ENCODE measurements around the gene TNP1. TPM values are rescaled to one million over a fixed set of nuclear protein-coding genes. Genes with fewer than 3 reads are reported as not detected.

The TNP1 gene
- total and polyA plus RNA-seq, 7 donors = not detected

- H3K27me3 ChIP-seq = no peaks in the 10 kb centered on the region
- no peak overlapping the region for H3K27ac ChIP-seq
- H3K4me3 ChIP-seq = no peak overlapping the region
- DNase-seq = no peak
- no peaks in the 10 kb centered on the region for H3K4me1 ChIP-seq
- H3K36me3 ChIP-seq = no peaks in the 10 kb centered on the region
- TF ChIP-seq EP300 (IDR thresholded peaks at IDR 0.05) (no peak), POLR2AphosphoS5 (IDR thresholded peaks at IDR 0.05) (no peak), POLR2A (IDR thresholded peaks at IDR 0.05) (no peak)
- TF ChIP-seq, protein P1, sequence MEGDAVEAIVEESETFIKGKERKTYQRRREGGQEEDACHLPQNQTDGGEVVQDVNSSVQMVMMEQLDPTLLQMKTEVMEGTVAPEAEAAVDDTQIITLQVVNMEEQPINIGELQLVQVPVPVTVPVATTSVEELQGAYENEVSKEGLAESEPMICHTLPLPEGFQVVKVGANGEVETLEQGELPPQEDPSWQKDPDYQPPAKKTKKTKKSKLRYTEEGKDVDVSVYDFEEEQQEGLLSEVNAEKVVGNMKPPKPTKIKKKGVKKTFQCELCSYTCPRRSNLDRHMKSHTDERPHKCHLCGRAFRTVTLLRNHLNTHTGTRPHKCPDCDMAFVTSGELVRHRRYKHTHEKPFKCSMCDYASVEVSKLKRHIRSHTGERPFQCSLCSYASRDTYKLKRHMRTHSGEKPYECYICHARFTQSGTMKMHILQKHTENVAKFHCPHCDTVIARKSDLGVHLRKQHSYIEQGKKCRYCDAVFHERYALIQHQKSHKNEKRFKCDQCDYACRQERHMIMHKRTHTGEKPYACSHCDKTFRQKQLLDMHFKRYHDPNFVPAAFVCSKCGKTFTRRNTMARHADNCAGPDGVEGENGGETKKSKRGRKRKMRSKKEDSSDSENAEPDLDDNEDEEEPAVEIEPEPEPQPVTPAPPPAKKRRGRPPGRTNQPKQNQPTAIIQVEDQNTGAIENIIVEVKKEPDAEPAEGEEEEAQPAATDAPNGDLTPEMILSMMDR (IDR thresholded peaks at IDR 0.05) = no peak
- 84 to 88% methylated on average over 3 of the region's 3 CpGs for WGBS, 2 donors
- intact Hi-C loops (cut with DNase I) = no loop called here
- H3K9me3 ChIP-seq = no peaks in the 10 kb centered on the region
Observed at GRCh38 chr2:216872624-216873023, 12.8 kb upstream of the TNP1 start.

GRCh38 chr2:216872040-216872439, 12.2 kb upstream of the TNP1 start:
- no peak overlapping the region for H3K27ac ChIP-seq
- H3K27me3 ChIP-seq = no peaks in the 10 kb centered on the region
- 82 to 88% methylated on average over 3 of the region's 3 CpGs for WGBS, 2 donors
- TF ChIP-seq POLR2A (IDR thresholded peaks at IDR 0.05) (no peak), EP300 (IDR thresholded peaks at IDR 0.05) (no peak), POLR2AphosphoS5 (IDR thresholded peaks at IDR 0.05) (no peak)
- TF ChIP-seq, protein P1 (IDR thresholded peaks at IDR 0.05) = no peak
- no peaks in the 10 kb centered on the region for H3K36me3 ChIP-seq
- H3K4me1 ChIP-seq = no peaks in the 10 kb centered on the region
- H3K9me3 ChIP-seq = no peaks in the 10 kb centered on the region
- no peak overlapping the region for H3K4me3 ChIP-seq
- DNase-seq = no peak
- intact Hi-C loops (cut with DNase I) = no loop called here

- 21 to 60% methylated on average over 4 of the region's 4 CpGs for WGBS, 2 donors
- H3K27me3 ChIP-seq = no peaks in the 10 kb centered on the region
- DNase-seq = no peak
- H3K4me1 ChIP-seq = no peaks in the 10 kb centered on the region
- no peak overlapping the region for H3K4me3 ChIP-seq
- no peak overlapping the region for H3K27ac ChIP-seq
- TF ChIP-seq POLR2AphosphoS5 (IDR thresholded peaks at IDR 0.05) (no peak), EP300 (IDR thresholded peaks at IDR 0.05) (no peak), POLR2A (IDR thresholded peaks at IDR 0.05) (no peak)
- TF ChIP-seq, protein P1 (IDR thresholded peaks at IDR 0.05) = no peak
- no peaks in the 10 kb centered on the region for H3K36me3 ChIP-seq
- intact Hi-C loops (cut with DNase I) = no loop called here
- no peaks in the 10 kb centered on the region for H3K9me3 ChIP-seq
Observed at GRCh38 chr2:216871333-216871934, 11.6 kb upstream of the TNP1 start.

DNA sequence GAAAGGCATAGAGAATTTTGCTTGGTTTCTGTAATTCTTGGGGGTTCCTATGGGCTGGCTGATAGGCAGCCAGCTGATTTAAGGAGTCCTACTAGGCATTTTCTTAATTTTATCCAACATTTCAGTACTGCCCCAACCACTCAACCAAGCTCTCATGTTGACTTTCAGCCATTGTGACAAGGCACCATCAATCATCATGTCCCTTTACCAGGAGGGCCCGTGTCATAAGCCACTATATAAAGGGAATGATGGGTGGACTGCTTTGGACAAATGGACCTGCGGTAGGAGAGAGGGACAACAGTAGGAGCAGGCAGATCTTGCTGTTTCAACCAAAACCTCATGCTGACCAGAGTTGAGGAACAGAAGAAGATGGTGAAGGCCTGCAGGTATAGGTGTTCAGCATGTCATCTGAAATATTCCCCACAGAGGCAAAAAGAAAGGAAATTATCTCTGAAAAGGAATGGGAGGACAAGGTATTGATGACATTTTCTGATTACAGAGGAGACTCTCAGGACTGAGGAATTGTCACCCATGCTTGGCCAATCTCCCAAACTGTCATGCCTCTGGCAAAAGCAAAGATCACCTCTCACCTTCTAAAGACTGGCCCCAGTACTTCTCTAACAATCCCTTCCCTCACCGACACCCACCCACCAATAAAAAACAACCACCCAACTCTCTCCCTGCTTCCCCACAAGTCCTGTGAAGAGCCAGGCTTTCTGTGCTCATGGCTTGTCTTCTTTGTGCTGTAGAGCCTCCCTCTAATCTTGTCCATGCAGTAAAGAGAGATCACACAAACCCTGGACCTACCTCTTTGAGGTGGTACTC, 10.9 kb upstream of the TNP1 start:
- Histone ChIP-seq H3K4me3 (no peak overlapping the region), H3K27me3 (no peaks in the 10 kb centered on the region), H3K4me1 (no peaks in the 10 kb centered on the region), H3K36me3 (no peaks in the 10 kb centered on the region), H3K9me3 (no peaks in the 10 kb centered on the region), H3K27ac (no peak overlapping the region)
- TF ChIP-seq POLR2A (IDR thresholded peaks at IDR 0.05) = no peak
- TF ChIP-seq EP300 (IDR thresholded peaks at IDR 0.05) = no peak
- TF ChIP-seq POLR2AphosphoS5 (IDR thresholded peaks at IDR 0.05) = no peak
- TF ChIP-seq, protein P1 (IDR thresholded peaks at IDR 0.05) = no peak
- intact Hi-C loops (cut with DNase I) = no loop called here
- no peak for DNase-seq
- WGBS, 2 donors = 80 to 87% methylated on average over 3 of the region's 3 CpGs
